Measurements from ENCODE around the gene PNRC2. TPM values are rescaled to one million over a fixed set of nuclear protein-coding genes. Genes with fewer than 3 reads are reported as not detected.
A peak's percentile ranks its signal among the peaks of the same experiment; 100 is the strongest.

PNRC2 gene
- total and polyA plus RNA-seq, 2 of the 13 experiments (the other 11 are each of a cell fraction or from before 2014, with no cell fraction given), result 74.9 to 97.5 TPM

DNA sequence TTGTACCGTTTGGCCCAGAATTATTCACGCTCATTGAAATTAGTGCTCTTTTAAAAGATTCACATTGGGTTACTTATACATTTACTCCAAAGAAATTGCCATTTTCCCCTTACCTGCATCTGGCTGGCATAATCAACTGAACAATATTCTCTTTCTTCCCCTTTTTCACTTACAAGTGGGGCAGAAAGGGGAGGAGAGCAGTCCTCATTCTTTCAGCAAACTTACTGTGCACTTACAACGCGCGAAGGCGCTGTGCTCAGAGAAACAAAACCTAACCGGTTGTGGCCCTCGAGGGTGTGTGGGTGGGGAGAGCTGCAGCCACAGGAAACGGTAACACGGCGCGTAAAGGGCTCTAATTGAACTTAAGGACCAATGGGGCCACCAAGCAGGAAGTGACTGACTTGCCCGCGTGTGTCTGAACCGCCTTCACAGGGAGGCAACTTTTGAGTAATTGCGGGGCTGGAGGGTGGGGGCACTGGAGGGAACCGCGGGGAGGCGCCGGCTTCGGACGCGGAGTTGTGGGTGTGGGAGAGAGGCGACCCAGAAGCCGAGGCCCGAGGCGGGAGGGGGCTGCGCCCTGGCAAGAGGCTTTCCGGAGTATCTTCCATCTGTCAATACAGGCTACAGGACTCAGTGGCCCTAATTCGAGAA lies 693 bp upstream of the PNRC2 start (continued):
- TF ChIP-seq, protein P1, sequence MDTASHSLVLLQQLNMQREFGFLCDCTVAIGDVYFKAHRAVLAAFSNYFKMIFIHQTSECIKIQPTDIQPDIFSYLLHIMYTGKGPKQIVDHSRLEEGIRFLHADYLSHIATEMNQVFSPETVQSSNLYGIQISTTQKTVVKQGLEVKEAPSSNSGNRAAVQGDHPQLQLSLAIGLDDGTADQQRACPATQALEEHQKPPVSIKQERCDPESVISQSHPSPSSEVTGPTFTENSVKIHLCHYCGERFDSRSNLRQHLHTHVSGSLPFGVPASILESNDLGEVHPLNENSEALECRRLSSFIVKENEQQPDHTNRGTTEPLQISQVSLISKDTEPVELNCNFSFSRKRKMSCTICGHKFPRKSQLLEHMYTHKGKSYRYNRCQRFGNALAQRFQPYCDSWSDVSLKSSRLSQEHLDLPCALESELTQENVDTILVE (CRISPR knock-in tag; IDR thresholded peaks at IDR 0.05), result peak; percentile 34; the same call in 1 of the 2 replicates
- TF ChIP-seq NFYC (CRISPR knock-in tag; IDR thresholded peaks at IDR 0.05) (no peak), NKX3-1 (CRISPR knock-in tag; IDR thresholded peaks at IDR 0.05) (0 out of 2 replicates have a peak, but pooled peaks have one; percentile 7), ZNF317 (CRISPR knock-in tag; IDR thresholded peaks at IDR 0.05) (peak; percentile 73; the same call in 1 of the 2 replicates), ATF1 (CRISPR knock-in tag; IDR thresholded peaks at IDR 0.05) (peak; percentile 58; the same call in 1 of the 2 replicates), NR1H2 (CRISPR knock-in tag; IDR thresholded peaks at IDR 0.05; ENCODE audit: borderline replicate concordance, low read depth) (no peak), POGZ (CRISPR knock-in tag; IDR thresholded peaks at IDR 0.05) (peak; percentile 31; the same call in 1 of the 2 replicates), ELF4 (CRISPR knock-in tag; IDR thresholded peaks at IDR 0.05; ENCODE audit: borderline replicate concordance) (no peak), ZNF441 (CRISPR knock-in tag; IDR thresholded peaks at IDR 0.05; ENCODE audit: borderline replicate concordance) (0 out of 2 replicates have a peak, but pooled peaks have one; percentile 42), ZNF546 (CRISPR knock-in tag; conservative IDR thresholded peaks at IDR 0.05) (peak; percentile 63; the same call in 1 of the 2 replicates), ZC3H4 (CRISPR knock-in tag; IDR thresholded peaks at IDR 0.05; ENCODE audit: borderline replicate concordance) (peak; percentile 58; the same call in 1 of the 2 replicates), ZSCAN31 (CRISPR knock-in tag; IDR thresholded peaks at IDR 0.05; ENCODE audit: low read depth) (peak; percentile 83; the same call in 1 of the 2 replicates), SCMH1 (CRISPR knock-in tag; IDR thresholded peaks at IDR 0.05; ENCODE audit: borderline replicate concordance) (no peak), SKI (IDR thresholded peaks at IDR 0.05; ENCODE audit: partially characterized antibody) (no peak), TEAD3 (CRISPR knock-in tag; optimal IDR thresholded peaks at IDR 0.05; ENCODE audit: borderline replicate concordance) (peak; percentile 33), SALL1 (CRISPR knock-in tag; IDR thresholded peaks at IDR 0.05) (peak; percentile 60; the same call in 1 of the 2 replicates), HCFC1 (IDR thresholded peaks at IDR 0.05; ENCODE audit: low read depth, low read length) (no peak), ZNF205 (CRISPR knock-in tag; IDR thresholded peaks at IDR 0.05) (0 out of 2 replicates have a peak, but pooled peaks have one; percentile 32), ZNF761 (CRISPR knock-in tag; conservative IDR thresholded peaks at IDR 0.05) (peak; percentile 25; the same call in 1 of the 2 replicates), ELF3 (CRISPR knock-in tag; IDR thresholded peaks at IDR 0.05) (peak; percentile 58), KAT8 (CRISPR knock-in tag; IDR thresholded peaks at IDR 0.05) (0 out of 2 replicates have a peak, but pooled peaks have one; percentile 20)
- TF ChIP-seq, protein P2, sequence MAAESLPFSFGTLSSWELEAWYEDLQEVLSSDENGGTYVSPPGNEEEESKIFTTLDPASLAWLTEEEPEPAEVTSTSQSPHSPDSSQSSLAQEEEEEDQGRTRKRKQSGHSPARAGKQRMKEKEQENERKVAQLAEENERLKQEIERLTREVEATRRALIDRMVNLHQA (CRISPR knock-in tag; IDR thresholded peaks at IDR 0.05), result no peak
- TF ChIP-seq, protein P3, sequence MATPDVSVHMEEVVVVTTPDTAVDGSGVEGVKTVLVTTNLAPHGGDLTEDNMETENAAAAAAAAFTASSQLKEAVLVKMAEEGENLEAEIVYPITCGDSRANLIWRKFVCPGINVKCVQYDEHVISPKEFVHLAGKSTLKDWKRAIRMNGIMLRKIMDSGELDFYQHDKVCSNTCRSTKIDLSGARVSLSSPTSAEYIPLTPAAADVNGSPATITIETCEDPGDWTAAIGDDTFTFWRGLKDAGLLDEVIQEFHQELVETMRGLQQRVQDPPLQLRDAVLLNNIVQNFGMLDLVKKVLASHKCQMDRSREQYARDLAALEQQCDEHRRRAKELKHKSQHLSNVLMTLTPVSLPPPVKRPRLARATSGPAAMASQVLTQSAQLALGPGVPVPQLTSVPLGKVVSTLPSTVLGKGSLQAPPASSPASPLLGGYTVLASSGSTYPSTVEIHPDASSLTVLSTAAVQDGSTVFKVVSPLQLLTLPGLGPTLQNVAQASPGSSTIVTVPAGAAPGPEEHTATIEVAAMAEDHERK (CRISPR knock-in tag; IDR thresholded peaks at IDR 0.05; ENCODE audit: low read depth), result no peak
- TF ChIP-seq, protein P4, sequence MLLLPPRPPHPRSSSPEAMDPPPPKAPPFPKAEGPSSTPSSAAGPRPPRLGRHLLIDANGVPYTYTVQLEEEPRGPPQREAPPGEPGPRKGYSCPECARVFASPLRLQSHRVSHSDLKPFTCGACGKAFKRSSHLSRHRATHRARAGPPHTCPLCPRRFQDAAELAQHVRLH (CRISPR knock-in tag; IDR thresholded peaks at IDR 0.05; ENCODE audit: borderline replicate concordance, low read depth), result no peak
- TF ChIP-seq, protein P5, sequence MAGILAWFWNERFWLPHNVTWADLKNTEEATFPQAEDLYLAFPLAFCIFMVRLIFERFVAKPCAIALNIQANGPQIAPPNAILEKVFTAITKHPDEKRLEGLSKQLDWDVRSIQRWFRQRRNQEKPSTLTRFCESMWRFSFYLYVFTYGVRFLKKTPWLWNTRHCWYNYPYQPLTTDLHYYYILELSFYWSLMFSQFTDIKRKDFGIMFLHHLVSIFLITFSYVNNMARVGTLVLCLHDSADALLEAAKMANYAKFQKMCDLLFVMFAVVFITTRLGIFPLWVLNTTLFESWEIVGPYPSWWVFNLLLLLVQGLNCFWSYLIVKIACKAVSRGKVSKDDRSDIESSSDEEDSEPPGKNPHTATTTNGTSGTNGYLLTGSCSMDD (CRISPR knock-in tag; IDR thresholded peaks at IDR 0.05), result no peak
- TF ChIP-seq, protein P6, sequence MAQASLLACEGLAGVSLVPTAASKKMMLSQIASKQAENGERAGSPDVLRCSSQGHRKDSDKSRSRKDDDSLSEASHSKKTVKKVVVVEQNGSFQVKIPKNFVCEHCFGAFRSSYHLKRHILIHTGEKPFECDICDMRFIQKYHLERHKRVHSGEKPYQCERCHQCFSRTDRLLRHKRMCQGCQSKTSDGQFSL (CRISPR knock-in tag; IDR thresholded peaks at IDR 0.05), result peak; percentile 24; the same call in 1 of the 2 replicates
